Daoy (cell line): ENCODE data around the gene KRTAP13-4. TPM values are rescaled to one million over a fixed set of nuclear protein-coding genes. Genes with fewer than 3 reads are reported as not detected.

Experiments
- total RNA-seq: library from RNA; depleted of rRNA; stranded (reverse); fragments of >200 nt; shearing (Covaris generic); gene quantifications from 2 replicates; pipeline ENCODE4 v1.2.3, GENCODE V29; 2014; rRNA removed

The KRTAP13-4 gene
- total RNA-seq, 1 experiment from 2014 or later = not detected

Other genes starting within 250 kb of the KRTAP13-4 start
- not detected in 2 replicates for gene CLDN8, start 214.1 kb upstream of the KRTAP13-4 start, total RNA-seq
- gene KRTAP24-1, start 147.3 kb upstream of the KRTAP13-4 start, total RNA-seq = not detected in 2 replicates
- gene KRTAP25-1, start 140.7 kb upstream of the KRTAP13-4 start, total RNA-seq = not detected in 2 replicates
- gene KRTAP26-1, start 109.9 kb upstream of the KRTAP13-4 start, total RNA-seq = not detected in 2 replicates
- gene KRTAP27-1, start 92.5 kb upstream of the KRTAP13-4 start, total RNA-seq = not detected in 2 replicates
- gene KRTAP23-1, start 81.6 kb upstream of the KRTAP13-4 start, total RNA-seq = not detected in 2 replicates
- not detected in 2 replicates for gene KRTAP13-2, start 57.9 kb upstream of the KRTAP13-4 start, total RNA-seq
- not detected in 2 replicates for gene KRTAP13-1, start 34.2 kb upstream of the KRTAP13-4 start, total RNA-seq
- gene KRTAP13-3, start 4.3 kb upstream of the KRTAP13-4 start, total RNA-seq = not detected in 2 replicates
- gene KRTAP15-1, start 10.1 kb downstream of the KRTAP13-4 start, total RNA-seq = not detected in 2 replicates
- not detected in 2 replicates for gene KRTAP19-1, start 50.1 kb downstream of the KRTAP13-4 start, total RNA-seq
- gene KRTAP19-2, start 57.2 kb downstream of the KRTAP13-4 start, total RNA-seq = not detected in 2 replicates
- gene KRTAP19-3, start 61.8 kb downstream of the KRTAP13-4 start, total RNA-seq = not detected in 2 replicates
- not detected in 2 replicates for gene KRTAP19-4, start 66.9 kb downstream of the KRTAP13-4 start, total RNA-seq
- not detected in 2 replicates for gene KRTAP19-5, start 71.9 kb downstream of the KRTAP13-4 start, total RNA-seq
- gene KRTAP19-6, start 111.6 kb downstream of the KRTAP13-4 start, total RNA-seq = not detected in 2 replicates
- gene KRTAP19-7, start 131.1 kb downstream of the KRTAP13-4 start, total RNA-seq = not detected in 2 replicates
- gene KRTAP22-2, start 160.2 kb downstream of the KRTAP13-4 start, total RNA-seq = not detected in 2 replicates
- not detected in 2 replicates for gene KRTAP6-3, start 162.2 kb downstream of the KRTAP13-4 start, total RNA-seq
- gene KRTAP6-2, start 168.7 kb downstream of the KRTAP13-4 start, total RNA-seq = not detected in 2 replicates
- not detected in 2 replicates for gene KRTAP22-1, start 170.9 kb downstream of the KRTAP13-4 start, total RNA-seq
- not detected in 2 replicates for gene KRTAP6-1, start 183.7 kb downstream of the KRTAP13-4 start, total RNA-seq
- not detected in 2 replicates for gene KRTAP20-1, start 186.2 kb downstream of the KRTAP13-4 start, total RNA-seq
- not detected in 2 replicates for gene KRTAP20-4, start 190.4 kb downstream of the KRTAP13-4 start, total RNA-seq
- 3.4 TPM in 1 of 2 replicates, not detected in the other for gene KRTAP20-2, start 205.0 kb downstream of the KRTAP13-4 start, total RNA-seq
- not detected in 2 replicates for gene KRTAP20-3, start 212.6 kb downstream of the KRTAP13-4 start, total RNA-seq